Nephron progenitor cell (in vitro differentiated cells): ENCODE measurements around the gene SLC17A4.

Experiments used
- DNase-seq: peaks from one replicate; pipeline ENCODE4 v3.0.0; 2021
- H3K27ac Mint-ChIP-seq: 2 replicates; pipeline ENCODE4 v1.8.0; 2021; ENCODE audit warnings: mild to moderate bottlenecking, moderate library complexity, mixed read lengths
- H3K27me3 Mint-ChIP-seq: 2 replicates; pipeline ENCODE4 v1.8.0; 2021; ENCODE audit warnings: mild to moderate bottlenecking, low read depth, mixed read lengths; ENCODE audit not compliant: poor library complexity
- H3K36me3 Mint-ChIP-seq: 2 replicates; pipeline ENCODE4 v1.8.0; 2021; ENCODE audit warnings: low read depth, mixed read lengths
- H3K4me1 Mint-ChIP-seq: 2 replicates; pipeline ENCODE4 v1.8.0; 2021; ENCODE audit warnings: mixed read lengths
- H3K4me3 Mint-ChIP-seq: 2 replicates; pipeline ENCODE4 v1.8.0; 2021; ENCODE audit warnings: mild to moderate bottlenecking, moderate library complexity, mixed read lengths
- H3K9me3 Mint-ChIP-seq: 2 replicates; pipeline ENCODE4 v1.8.0; 2021; ENCODE audit warnings: mild to moderate bottlenecking, moderate library complexity, mixed read lengths
- CTCF ChIP-seq: fragments of 200-600 bp; sonication (generic); IDR thresholded peaks from 2 replicates; pipeline ENCODE4 v1.5.0; 2021; ENCODE audit warnings: antibody characterized with exemption

Gene SLC17A4

GRCh38 chr6:25754535-25754934, at the start of gene SLC17A4:
SLC17A4 (plus strand) TSS chr6:25754742; CDS start chr6:25761963, 7,221 bp downstream.
- Mint-ChIP-seq H3K27me3 (peaks cover 17% of the 10 kb centered on the region), H3K36me3 (no peaks in the 10 kb centered on the region)

GRCh38 chr6:25706314-25707014, 48.1 kb upstream of the SLC17A4 start:
- Mint-ChIP-seq H3K27ac (no peak overlapping the region), H3K4me1 (no peaks in the 10 kb centered on the region), H3K27me3 (peaks cover 17% of the 10 kb centered on the region), H3K4me3 (no peak overlapping the region), H3K36me3 (no peaks in the 10 kb centered on the region), H3K9me3 (no peaks in the 10 kb centered on the region)
- TF ChIP-seq CTCF, result no peak
- DNase-seq, result no peak

More at GRCh38 chr6:25754535-25754934, at the start of gene SLC17A4:
- DNase-seq, result no peak
- Mint-ChIP-seq H3K4me3 (no peak within 1 kb of the TSS), H3K27ac (no peak within 1 kb of the TSS), H3K4me1 (no peaks in the 10 kb centered on the region), H3K9me3 (no peaks in the 10 kb centered on the region)
- no peak for TF ChIP-seq CTCF

- TF ChIP-seq CTCF, result no peak
- Mint-ChIP-seq H3K36me3 (no peaks in the 10 kb centered on the region), H3K27ac (no peak overlapping the region), H3K9me3 (no peaks in the 10 kb centered on the region), H3K27me3 (peaks cover 16% of the 10 kb centered on the region), H3K4me1 (no peaks in the 10 kb centered on the region), H3K4me3 (no peak overlapping the region)
- no peak for DNase-seq
These were observed 44.8 kb upstream of the SLC17A4 start for GRCh38 chr6:25709761-25710160.

GRCh38 chr6:25710287-25710686, 44.3 kb upstream of the SLC17A4 start:
- no peak for DNase-seq

GRCh38 chr6:25713824-25714223, 40.7 kb upstream of the SLC17A4 start:
- H3K36me3 Mint-ChIP-seq, result no peaks in the 10 kb centered on the region
- H3K27me3 Mint-ChIP-seq, result peaks cover 9% of the 10 kb centered on the region
- no peak for DNase-seq
- TF ChIP-seq CTCF, result no peak
- no peak overlapping the region for H3K4me3 Mint-ChIP-seq
- H3K27ac Mint-ChIP-seq, result no peak overlapping the region
- no peaks in the 10 kb centered on the region for H3K4me1 Mint-ChIP-seq
- no peaks in the 10 kb centered on the region for H3K9me3 Mint-ChIP-seq

More at GRCh38 chr6:25710287-25710686, 44.3 kb upstream of the SLC17A4 start:
- TF ChIP-seq CTCF, result no peak
- Mint-ChIP-seq H3K4me3 (no peak overlapping the region), H3K4me1 (no peaks in the 10 kb centered on the region), H3K9me3 (no peaks in the 10 kb centered on the region), H3K36me3 (no peaks in the 10 kb centered on the region), H3K27ac (no peak overlapping the region), H3K27me3 (peaks cover 16% of the 10 kb centered on the region)

GRCh38 chr6:25714765-25715164, 39.8 kb upstream of the SLC17A4 start:
- Mint-ChIP-seq H3K27me3 (peaks cover 13% of the 10 kb centered on the region), H3K27ac (no peak overlapping the region)
- no peak for DNase-seq

More at GRCh38 chr6:25714765-25715164, 39.8 kb upstream of the SLC17A4 start:
- H3K36me3 Mint-ChIP-seq, result no peaks in the 10 kb centered on the region
- no peak overlapping the region for H3K4me3 Mint-ChIP-seq
- no peaks in the 10 kb centered on the region for H3K9me3 Mint-ChIP-seq
- no peaks in the 10 kb centered on the region for H3K4me1 Mint-ChIP-seq
- no peak for TF ChIP-seq CTCF
